ENCODE results near the gene PLEKHG7.

Gene PLEKHG7

DNA sequence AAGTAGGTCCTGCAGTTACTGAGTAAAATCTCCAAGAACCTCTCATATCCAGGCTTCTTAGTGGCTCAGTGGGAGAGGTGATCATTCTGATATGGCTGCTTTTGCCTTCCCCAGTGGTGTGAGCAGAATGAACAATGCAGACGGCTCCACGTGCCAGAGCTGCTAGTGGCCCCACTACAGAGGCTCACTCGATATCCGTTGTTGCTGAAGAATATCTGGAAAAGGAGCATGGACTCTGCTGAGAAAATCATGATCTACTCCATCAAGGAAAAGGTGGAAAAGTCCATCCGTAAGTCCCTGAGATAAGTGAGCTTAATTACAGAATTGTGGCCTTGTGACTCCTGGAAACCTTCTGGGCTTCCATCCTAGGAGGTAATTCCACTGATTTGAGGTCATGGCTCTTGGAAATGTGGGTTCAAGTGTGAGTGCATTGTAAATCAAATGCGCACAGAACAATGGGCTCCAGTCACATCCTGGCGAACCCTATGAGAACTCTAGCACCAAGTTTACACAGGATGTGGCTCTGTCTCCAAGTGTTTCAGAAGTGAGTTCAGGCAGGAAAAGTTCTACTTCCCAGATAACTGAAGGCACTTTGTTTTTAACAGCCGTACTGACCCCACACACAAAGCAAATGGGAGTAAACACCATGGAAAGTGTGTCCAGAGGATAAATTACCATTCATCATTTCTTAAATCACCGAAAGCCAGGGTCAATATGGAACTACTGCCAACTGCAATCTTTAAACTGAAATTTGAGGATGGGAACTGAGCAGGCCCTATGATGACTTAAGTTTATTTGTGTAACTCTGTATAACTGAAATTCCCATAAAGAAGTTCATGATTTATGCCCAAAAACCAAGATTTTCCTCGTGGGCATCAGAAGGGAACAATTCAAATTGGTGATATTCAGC lies 51.4 kb downstream of the PLEKHG7 start:
- no peak overlapping the region for H3K27ac ChIP-seq (ENCODE audit: low read length)
- no peaks in the 10 kb centered on the region for H3K27me3 ChIP-seq (ENCODE audit: low read depth, low read length)
- H3K36me3 ChIP-seq (ENCODE audit: control insufficient read depth in 1 of 2, insufficient read depth in 2 of 2, low read length in 2 of 2): no peaks in the 10 kb centered on the region
- no peaks in the 10 kb centered on the region for H3K9me3 ChIP-seq (ENCODE audit: control insufficient read depth in 1 of 2, low read length in 2 of 2)
- no peaks in the 10 kb centered on the region for H3K4me1 ChIP-seq (ENCODE audit: control insufficient read depth in 1 of 2, insufficient read depth in 2 of 2, low read length in 2 of 2)
- H3K4me3 ChIP-seq (ENCODE audit: low read depth in 1 of 2, low read length in 2 of 2): no peak overlapping the region

DNA sequence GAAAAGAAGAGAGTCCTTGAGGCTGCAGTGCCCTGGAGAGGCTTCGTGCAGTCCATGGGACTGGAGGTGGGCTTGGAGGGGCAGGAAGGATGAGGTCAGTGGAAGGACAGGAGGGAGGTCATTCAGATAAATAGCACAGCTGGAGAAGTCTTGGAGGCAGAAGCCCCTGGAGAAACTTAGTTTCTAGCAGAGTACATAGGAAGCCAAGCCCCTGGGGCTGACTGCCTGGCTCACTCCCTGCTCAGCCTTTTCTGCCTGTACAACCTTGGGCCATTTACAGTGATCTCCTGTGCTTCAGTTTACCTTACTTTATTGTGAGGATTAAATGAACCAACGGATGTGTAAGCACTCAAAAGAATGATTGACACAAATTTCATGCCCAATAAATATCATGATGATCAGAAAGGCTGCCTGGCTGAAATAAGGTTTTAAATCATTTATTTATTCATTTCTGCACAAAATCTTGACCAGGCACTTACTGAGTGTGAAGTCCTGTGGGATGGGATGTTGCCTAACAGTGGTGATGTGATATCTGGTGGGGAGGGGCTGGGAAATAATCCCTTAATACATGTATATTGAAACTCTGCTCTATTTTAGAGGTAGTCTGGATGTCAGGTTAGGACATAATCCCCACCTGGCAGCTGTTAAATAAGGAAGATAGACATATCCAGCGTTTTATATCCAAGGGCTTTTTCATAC lies 54.3 kb downstream of the PLEKHG7 start:
- Histone ChIP-seq H3K4me3 (ENCODE audit: low read depth in 1 of 2, low read length in 2 of 2) (no peak overlapping the region), H3K4me1 (ENCODE audit: control insufficient read depth in 1 of 2, insufficient read depth in 2 of 2, low read length in 2 of 2) (no peaks in the 10 kb centered on the region), H3K9me3 (ENCODE audit: control insufficient read depth in 1 of 2, low read length in 2 of 2) (no peaks in the 10 kb centered on the region), H3K27ac (ENCODE audit: low read length) (no peak overlapping the region), H3K27me3 (ENCODE audit: low read depth, low read length) (no peaks in the 10 kb centered on the region), H3K36me3 (ENCODE audit: control insufficient read depth in 1 of 2, insufficient read depth in 2 of 2, low read length in 2 of 2) (no peaks in the 10 kb centered on the region)

DNA sequence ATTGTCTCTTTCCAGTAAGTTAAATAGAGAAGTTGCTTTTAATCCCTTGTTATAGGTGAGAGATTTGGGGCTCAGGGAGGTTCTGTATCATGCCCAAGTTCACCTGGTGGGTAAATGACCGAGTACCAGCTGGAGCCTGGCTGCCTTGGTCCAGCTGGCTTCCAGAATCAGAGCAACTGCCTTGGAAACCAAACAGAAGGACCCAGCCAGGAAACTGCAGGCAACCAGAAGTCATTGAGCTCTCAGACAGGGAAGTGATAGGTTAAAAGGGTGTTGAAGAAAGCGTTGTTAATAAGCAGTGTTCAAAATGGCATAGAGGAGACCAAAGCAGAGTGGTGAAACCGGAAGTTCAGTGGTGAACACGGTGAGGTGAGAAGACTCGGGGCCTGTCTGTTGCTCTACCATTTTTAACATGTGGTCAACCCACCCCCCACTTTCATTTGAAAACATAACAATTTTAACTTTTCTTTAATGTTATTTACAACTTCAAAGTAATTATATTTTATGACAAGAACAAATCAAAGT lies 54.9 kb downstream of the PLEKHG7 start:
- Histone ChIP-seq H3K4me3 (ENCODE audit: low read depth in 1 of 2, low read length in 2 of 2) (no peak overlapping the region), H3K27me3 (ENCODE audit: low read depth, low read length) (no peaks in the 10 kb centered on the region), H3K9me3 (ENCODE audit: control insufficient read depth in 1 of 2, low read length in 2 of 2) (no peaks in the 10 kb centered on the region), H3K27ac (ENCODE audit: low read length) (no peak overlapping the region), H3K4me1 (ENCODE audit: control insufficient read depth in 1 of 2, insufficient read depth in 2 of 2, low read length in 2 of 2) (no peaks in the 10 kb centered on the region), H3K36me3 (ENCODE audit: control insufficient read depth in 1 of 2, insufficient read depth in 2 of 2, low read length in 2 of 2) (no peaks in the 10 kb centered on the region)

DNA sequence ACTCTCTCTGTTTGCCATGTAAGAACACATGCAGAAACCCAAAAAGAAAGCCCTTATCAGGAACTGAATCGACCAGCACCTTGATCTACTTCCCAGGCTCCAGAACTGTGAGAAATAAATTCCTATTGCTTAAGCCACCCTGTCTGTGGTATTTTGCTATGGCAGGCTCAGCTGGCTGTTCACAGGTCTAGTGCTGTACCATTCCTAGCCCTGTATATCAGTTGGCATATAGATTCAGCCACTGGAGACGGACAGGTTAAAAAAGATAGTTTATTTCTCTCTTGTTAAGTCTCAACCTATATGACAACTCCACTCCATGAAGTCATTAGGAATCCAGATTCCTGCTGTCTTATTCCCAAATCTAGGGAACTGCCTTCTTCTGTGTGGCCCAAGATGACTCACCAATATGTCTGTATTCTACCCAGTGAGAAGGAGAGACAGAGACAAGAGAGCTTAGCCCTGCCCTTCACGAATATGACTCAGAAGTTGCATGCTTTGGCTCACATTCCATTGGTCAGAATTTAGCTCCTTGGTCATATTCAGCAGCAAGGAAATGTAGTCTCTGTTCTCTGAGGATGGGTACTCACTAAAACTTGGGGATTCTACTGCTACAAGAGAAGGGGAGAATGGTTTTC lies 57.0 kb downstream of the PLEKHG7 start:
- Histone ChIP-seq H3K27me3 (ENCODE audit: low read depth, low read length) (no peaks in the 10 kb centered on the region), H3K4me1 (ENCODE audit: control insufficient read depth in 1 of 2, insufficient read depth in 2 of 2, low read length in 2 of 2) (no peaks in the 10 kb centered on the region), H3K4me3 (ENCODE audit: low read depth in 1 of 2, low read length in 2 of 2) (no peak overlapping the region), H3K36me3 (ENCODE audit: control insufficient read depth in 1 of 2, insufficient read depth in 2 of 2, low read length in 2 of 2) (no peaks in the 10 kb centered on the region), H3K9me3 (ENCODE audit: control insufficient read depth in 1 of 2, low read length in 2 of 2) (no peaks in the 10 kb centered on the region), H3K27ac (ENCODE audit: low read length) (no peak overlapping the region)

DNA sequence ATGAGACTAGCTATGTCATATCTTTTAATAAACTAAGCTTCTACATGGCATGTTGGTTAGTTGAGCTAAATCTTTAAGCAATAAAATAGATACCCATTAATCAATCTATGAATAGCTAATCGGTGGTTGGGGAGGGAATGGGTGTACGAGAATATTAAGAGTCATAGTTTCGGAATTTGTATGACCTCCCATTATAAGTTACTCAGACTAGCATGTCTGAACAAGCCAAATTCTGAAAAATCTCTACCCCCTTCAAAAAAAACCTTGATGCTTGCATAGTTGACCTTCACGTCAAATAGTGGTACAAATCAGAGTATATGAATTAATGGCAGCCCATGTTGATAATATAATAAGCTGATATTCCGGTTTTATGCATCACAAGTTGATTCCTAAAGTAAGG lies 60.0 kb downstream of the PLEKHG7 start:
- H3K36me3 ChIP-seq (ENCODE audit: control insufficient read depth in 1 of 2, insufficient read depth in 2 of 2, low read length in 2 of 2): no peaks in the 10 kb centered on the region
- H3K4me1 ChIP-seq (ENCODE audit: control insufficient read depth in 1 of 2, insufficient read depth in 2 of 2, low read length in 2 of 2): no peaks in the 10 kb centered on the region
- H3K4me3 ChIP-seq (ENCODE audit: low read depth in 1 of 2, low read length in 2 of 2): no peak overlapping the region
- H3K27me3 ChIP-seq (ENCODE audit: low read depth, low read length): no peaks in the 10 kb centered on the region
- no peaks in the 10 kb centered on the region for H3K9me3 ChIP-seq (ENCODE audit: control insufficient read depth in 1 of 2, low read length in 2 of 2)
- no peak overlapping the region for H3K27ac ChIP-seq (ENCODE audit: low read length)

DNA sequence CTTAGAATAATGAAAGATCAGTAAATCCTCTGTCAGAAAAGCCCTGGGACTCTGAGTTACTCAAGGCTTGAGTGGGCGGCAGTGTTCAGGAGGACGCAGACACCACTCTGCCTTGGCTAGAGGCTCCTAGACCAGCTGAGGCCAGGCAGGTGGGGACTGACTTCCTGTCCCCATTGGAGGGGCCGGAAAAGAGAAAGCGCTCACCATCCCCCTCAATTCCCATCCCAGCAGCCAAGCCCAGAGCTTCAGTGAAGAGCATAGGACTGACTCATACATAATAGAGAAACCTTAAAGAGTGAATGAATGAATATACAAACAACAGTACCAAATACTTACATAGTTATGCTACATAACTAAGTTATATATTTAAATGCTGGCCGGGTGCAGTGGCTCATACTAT lies 62.0 kb downstream of the PLEKHG7 start:
- peaks cover 0 to 7% of the 10 kb centered on the region in 2 donors for H3K4me1 ChIP-seq (ENCODE audit: control insufficient read depth in 1 of 2, insufficient read depth in 2 of 2, low read length in 2 of 2)
- H3K36me3 ChIP-seq (ENCODE audit: control insufficient read depth in 1 of 2, insufficient read depth in 2 of 2, low read length in 2 of 2): no peaks in the 10 kb centered on the region
- H3K27ac ChIP-seq (ENCODE audit: low read length): no peak overlapping the region
- no peak overlapping the region for H3K4me3 ChIP-seq (ENCODE audit: low read depth in 1 of 2, low read length in 2 of 2)
- H3K9me3 ChIP-seq (ENCODE audit: control insufficient read depth in 1 of 2, low read length in 2 of 2): no peaks in the 10 kb centered on the region
- H3K27me3 ChIP-seq (ENCODE audit: low read depth, low read length): no peaks in the 10 kb centered on the region

DNA sequence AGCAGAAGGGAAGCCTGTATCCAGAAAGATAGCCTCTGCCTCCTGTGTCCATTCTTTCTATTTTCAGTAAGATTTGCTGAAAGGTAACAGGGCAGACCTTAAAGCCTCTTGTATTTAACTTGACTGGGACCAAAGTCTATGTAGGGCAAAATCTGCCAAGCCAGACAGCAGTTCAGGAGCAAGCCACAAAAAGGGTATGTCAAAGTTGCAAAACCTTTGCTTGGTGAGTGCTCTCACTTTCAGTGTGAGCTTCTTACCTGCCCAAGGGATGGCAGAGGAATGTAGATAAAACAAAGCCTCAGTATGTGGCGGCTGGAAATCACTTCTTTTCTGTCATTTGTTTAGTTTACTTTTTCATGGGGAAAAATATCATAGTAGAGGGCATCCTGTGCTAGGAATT lies 63.1 kb downstream of the PLEKHG7 start:
- Histone ChIP-seq H3K27ac (ENCODE audit: low read length) (no peak overlapping the region), H3K27me3 (ENCODE audit: low read depth, low read length) (no peaks in the 10 kb centered on the region), H3K36me3 (ENCODE audit: control insufficient read depth in 1 of 2, insufficient read depth in 2 of 2, low read length in 2 of 2) (no peaks in the 10 kb centered on the region), H3K4me3 (ENCODE audit: low read depth in 1 of 2, low read length in 2 of 2) (no peak overlapping the region), H3K9me3 (ENCODE audit: control insufficient read depth in 1 of 2, low read length in 2 of 2) (no peaks in the 10 kb centered on the region), H3K4me1 (ENCODE audit: control insufficient read depth in 1 of 2, insufficient read depth in 2 of 2, low read length in 2 of 2) (peaks cover 0 to 7% of the 10 kb centered on the region in 2 donors)

DNA sequence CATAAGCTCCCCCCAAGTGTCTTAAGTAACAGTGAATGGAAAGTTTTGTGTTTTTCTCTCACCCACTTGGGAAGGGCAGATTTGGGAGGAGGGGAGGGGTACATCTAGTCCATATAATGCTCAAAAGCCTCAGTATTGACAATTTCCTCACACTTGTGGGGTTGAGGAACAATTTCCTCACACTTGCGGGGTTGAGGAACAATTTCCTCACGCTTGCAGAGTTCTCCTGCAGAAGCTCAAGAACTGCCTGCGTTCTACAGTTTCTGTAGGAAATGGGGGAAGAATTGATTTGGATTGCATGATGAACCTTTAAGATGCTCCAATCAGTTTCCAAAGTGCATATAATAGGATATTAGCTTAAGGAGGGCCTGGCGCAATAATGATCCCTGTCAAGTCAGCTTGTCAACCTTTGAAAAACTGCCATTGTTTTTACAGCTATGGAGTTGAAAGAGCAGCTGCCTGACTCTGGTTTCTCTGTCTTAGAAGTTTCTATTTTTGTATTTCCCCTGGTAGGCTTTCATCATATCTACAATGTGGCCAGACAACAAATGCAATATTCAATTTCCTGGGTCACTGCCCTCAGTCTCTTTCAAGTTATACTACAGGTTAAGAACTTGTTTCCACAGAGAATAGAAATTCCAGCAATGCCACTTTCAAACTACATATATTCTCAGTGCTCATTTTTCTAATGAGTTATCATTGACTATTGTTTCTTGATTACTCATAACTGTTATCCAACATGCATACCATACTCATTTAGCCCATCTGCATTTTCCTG lies 66.5 kb downstream of the PLEKHG7 start:
- H3K36me3 ChIP-seq (ENCODE audit: control insufficient read depth in 1 of 2, insufficient read depth in 2 of 2, low read length in 2 of 2): no peaks in the 10 kb centered on the region
- H3K4me3 ChIP-seq (ENCODE audit: low read depth in 1 of 2, low read length in 2 of 2): no peak overlapping the region
- no peaks in the 10 kb centered on the region for H3K27me3 ChIP-seq (ENCODE audit: low read depth, low read length)
- H3K4me1 ChIP-seq (ENCODE audit: control insufficient read depth in 1 of 2, insufficient read depth in 2 of 2, low read length in 2 of 2): peaks cover 0 to 7% of the 10 kb centered on the region in 2 donors
- no peaks in the 10 kb centered on the region for H3K9me3 ChIP-seq (ENCODE audit: control insufficient read depth in 1 of 2, low read length in 2 of 2)
- H3K27ac ChIP-seq (ENCODE audit: low read length): no peak overlapping the region

DNA sequence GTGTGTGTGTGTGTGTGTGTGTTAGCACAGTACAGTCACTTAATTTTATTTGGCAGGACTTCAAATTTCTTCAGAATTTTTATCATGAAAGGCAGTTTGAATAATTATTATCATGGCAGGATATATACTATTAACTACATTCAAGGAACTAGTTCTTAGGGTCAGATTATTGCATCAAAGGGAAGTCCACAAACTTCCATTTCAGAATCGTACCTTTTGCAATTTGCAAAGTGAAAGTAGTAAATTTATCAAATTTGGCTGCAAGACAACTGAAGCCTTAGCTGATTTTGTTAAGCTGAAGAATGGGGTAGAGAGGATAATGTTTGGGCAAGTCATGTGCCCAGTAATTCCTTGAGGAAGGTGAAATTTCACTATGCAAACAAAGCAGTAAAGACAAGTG lies 68.2 kb downstream of the PLEKHG7 start:
- Histone ChIP-seq H3K36me3 (ENCODE audit: control insufficient read depth in 1 of 2, insufficient read depth in 2 of 2, low read length in 2 of 2) (no peaks in the 10 kb centered on the region), H3K4me3 (ENCODE audit: low read depth in 1 of 2, low read length in 2 of 2) (no peak overlapping the region), H3K27ac (ENCODE audit: low read length) (no peak overlapping the region), H3K4me1 (ENCODE audit: control insufficient read depth in 1 of 2, insufficient read depth in 2 of 2, low read length in 2 of 2) (peaks cover 0 to 7% of the 10 kb centered on the region in 2 donors), H3K9me3 (ENCODE audit: control insufficient read depth in 1 of 2, low read length in 2 of 2) (no peaks in the 10 kb centered on the region), H3K27me3 (ENCODE audit: low read depth, low read length) (no peaks in the 10 kb centered on the region)

DNA sequence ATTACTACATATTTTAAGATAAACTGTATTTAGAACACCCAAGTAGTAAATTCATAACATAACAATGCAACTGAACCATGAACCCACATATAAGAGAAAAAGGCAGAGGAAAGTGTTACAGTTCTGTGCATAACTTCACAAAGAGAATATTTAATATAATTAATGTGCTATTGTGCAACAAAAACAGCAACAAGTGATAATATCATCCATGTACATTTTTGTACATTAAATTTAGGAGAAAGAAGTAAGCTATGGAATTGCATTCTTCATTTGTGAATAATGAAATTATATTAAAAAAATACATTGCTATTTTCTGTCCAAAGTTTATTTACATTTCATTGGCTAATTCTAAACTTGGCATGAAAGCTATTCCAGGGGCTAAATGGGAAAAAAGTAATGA lies 72.6 kb downstream of the PLEKHG7 start:
- no peaks in the 10 kb centered on the region for H3K27me3 ChIP-seq (ENCODE audit: low read depth, low read length)
- peaks cover 10 to 20% of the 10 kb centered on the region in 2 donors for H3K36me3 ChIP-seq (ENCODE audit: control insufficient read depth in 1 of 2, insufficient read depth in 2 of 2, low read length in 2 of 2)
- no peaks in the 10 kb centered on the region for H3K9me3 ChIP-seq (ENCODE audit: control insufficient read depth in 1 of 2, low read length in 2 of 2)
- H3K4me3 ChIP-seq (ENCODE audit: low read depth in 1 of 2, low read length in 2 of 2): no peak overlapping the region
- H3K27ac ChIP-seq (ENCODE audit: low read length): no peak overlapping the region
- H3K4me1 ChIP-seq (ENCODE audit: control insufficient read depth in 1 of 2, insufficient read depth in 2 of 2, low read length in 2 of 2): no peaks in the 10 kb centered on the region

Measured in muscle layer of duodenum (tissue), 2 donors.